GM23338 (cell line): ENCODE results near the gene FOXD2. TPM values are rescaled to one million over a fixed set of nuclear protein-coding genes. Genes with fewer than 3 reads are reported as not detected.

Experiments used
- ATAC-seq: fragments of 200-7000 bp; cut with Tn5 transposase; 3 replicates; pipeline ENCODE4 v1.9.1; 2020
- DNase-seq: peaks from one replicate; pipeline ENCODE4 v3.0.0-alpha.2; 2015; ENCODE audit warnings: low spot score
- H2AFZ ChIP-seq: fragments of 200-600 bp; sonication (generic); 2 replicates; pipeline ENCODE4 v1.8.0; 2016; ENCODE audit warnings: antibody characterized with exemption, mild to moderate bottlenecking, moderate library complexity
- H3F3A ChIP-seq: fragments of 200-600 bp; sonication (generic); replicated peaks from 2 replicates; pipeline ENCODE4 v1.8.0; 2017; ENCODE audit warnings: antibody characterized with exemption, mixed run types, low read depth
- H3K27ac ChIP-seq: fragments of 200-600 bp; sonication (generic); 2 replicates; pipeline ENCODE4 v1.6.1; 2016; ENCODE audit warnings: low read depth
- H3K27me3 ChIP-seq: fragments of 200-600 bp; sonication (generic); 2 replicates; pipeline ENCODE4 v1.8.0; 2016; ENCODE audit warnings: mild to moderate bottlenecking, mixed run types, moderate library complexity; ENCODE audit not compliant: insufficient read depth
- H3K36me3 ChIP-seq: fragments of 200-600 bp; sonication (generic); 2 replicates; pipeline ENCODE4 v1.8.0; 2016; ENCODE audit warnings: mild to moderate bottlenecking; ENCODE audit not compliant: insufficient read depth
- H3K4me1 ChIP-seq: fragments of 200-600 bp; sonication (generic); 2 replicates; pipeline ENCODE4 v1.8.0; 2016; ENCODE audit warnings: mild to moderate bottlenecking, moderate library complexity; ENCODE audit not compliant: insufficient read depth
- H3K4me2 ChIP-seq: fragments of 200-600 bp; sonication (generic); 2 replicates; pipeline ENCODE4 v1.7.1; 2017; ENCODE audit warnings: mixed run types
- H3K4me3 ChIP-seq: fragments of 200-600 bp; sonication (generic); 2 replicates; pipeline ENCODE4 v1.6.1; 2016; ENCODE audit warnings: mixed run types
- H3K79me2 ChIP-seq: fragments of 200-600 bp; sonication (generic); replicated peaks from 2 replicates; pipeline ENCODE4 v1.8.0; 2017; ENCODE audit warnings: mild to moderate bottlenecking; ENCODE audit not compliant: insufficient read depth
- H3K9me2 ChIP-seq: fragments of 200-600 bp; sonication (generic); 2 replicates; pipeline ENCODE4 v1.8.0; 2017; ENCODE audit not compliant: insufficient read depth
- H4K20me1 ChIP-seq: fragments of 200-600 bp; sonication (generic); replicated peaks from 2 replicates; pipeline ENCODE4 v1.8.0; 2017; ENCODE audit warnings: mild to moderate bottlenecking; ENCODE audit not compliant: insufficient read depth
- H3K27ac Mint-ChIP-seq: 2 replicates; pipeline ENCODE4 v1.8.0; 2020; ENCODE audit warnings: inconsistent platforms, mild to moderate bottlenecking, moderate library complexity, mixed read lengths
- H3K27me3 Mint-ChIP-seq: 3 replicates; pipeline ENCODE4 v1.8.0; 2022; ENCODE audit warnings: low read depth, mild to moderate bottlenecking, moderate library complexity, mixed read lengths, inconsistent platforms; ENCODE audit not compliant: insufficient read depth, poor library complexity
- H3K36me3 Mint-ChIP-seq: 3 replicates; pipeline ENCODE4 v1.8.0; 2021; ENCODE audit warnings: low read depth, mild to moderate bottlenecking, inconsistent platforms, moderate library complexity, mixed read lengths
- H3K4me1 Mint-ChIP-seq: 3 replicates; pipeline ENCODE4 v1.8.0; 2020; ENCODE audit warnings: mild to moderate bottlenecking, inconsistent platforms, mixed read lengths
- H3K4me3 Mint-ChIP-seq: 3 replicates; pipeline ENCODE4 v1.8.0; 2021; ENCODE audit warnings: moderate library complexity, mild to moderate bottlenecking, inconsistent platforms, mixed read lengths
- H3K9me3 Mint-ChIP-seq: 3 replicates; pipeline ENCODE4 v1.8.0; 2020; ENCODE audit warnings: moderate library complexity, mild to moderate bottlenecking, inconsistent platforms, mixed read lengths
- CREB1 ChIP-seq: fragments of 250-450 bp; sonication (Bioruptor Pico); IDR thresholded peaks from 2 replicates; pipeline ENCODE4 v1.5.0; 2020; ENCODE audit warnings: low read depth, mild to moderate bottlenecking, moderate library complexity
- EZH2 ChIP-seq: fragments of 200-600 bp; sonication (generic); IDR thresholded peaks from one replicate; pipeline ENCODE4 v1.8.0; 2017; ENCODE audit warnings: antibody characterized with exemption, mild to moderate bottlenecking, low read depth; ENCODE audit not compliant: unreplicated experiment
- EZH2phosphoT487 ChIP-seq: fragments of 200-600 bp; sonication (generic); IDR thresholded peaks from one replicate; pipeline ENCODE4 v1.8.1; 2018; ENCODE audit warnings: antibody characterized with exemption; ENCODE audit not compliant: unreplicated experiment
- JUNB ChIP-seq: IDR thresholded peaks from one replicate; pipeline ENCODE4 v1.6.1; 2016; ENCODE audit warnings: antibody characterized with exemption; ENCODE audit not compliant: unreplicated experiment
- POLR2AphosphoS5 ChIP-seq: IDR thresholded peaks from 2 replicates; pipeline ENCODE4 v1.6.1; 2016; ENCODE audit warnings: antibody characterized with exemption, low read depth
- ZNF114 ChIP-seq: fragments of 250-450 bp; sonication (Bioruptor Pico); IDR thresholded peaks from 2 replicates; pipeline ENCODE4 v1.5.0; 2020; ENCODE audit warnings: mild to moderate bottlenecking, moderate library complexity
- ZNF462 ChIP-seq: fragments of 250-450 bp; sonication (Bioruptor Pico); IDR thresholded peaks from 2 replicates; pipeline ENCODE4 v1.5.0; 2020; ENCODE audit warnings: mild to moderate bottlenecking, moderate library complexity
- polyA plus RNA-seq: library from polyadenylated mRNA; unstranded; fragments of >200 nt; fragmentation: Nextera tagmentation; extraction: Ambion mirVana; gene quantifications from 2 replicates; pipeline ENCODE4 v1.2.1, GENCODE V29; 2016
- total RNA-seq: library from RNA; depleted of rRNA; stranded (reverse); fragments of >200 nt; shearing (Covaris generic); gene quantifications from 2 replicates; pipeline ENCODE4 v1.2.3, GENCODE V29; 2014

Gene FOXD2
- total and polyA plus RNA-seq, 2 experiments from 2014 or later, result 0.28 TPM; not detected in 1

- DNase-seq, result no peak
- H3K4me1 Mint-ChIP-seq, result peaks cover 39% of the 10 kb centered on the region
- H3K9me3 Mint-ChIP-seq, result no peaks in the 10 kb centered on the region; the same call in 2 of the 3 replicates
Observed at GRCh38 chr1:47442202-47442601, 4.4 kb downstream of the FOXD2 start.

More at GRCh38 chr1:47442202-47442601, 4.4 kb downstream of the FOXD2 start:
- Histone ChIP-seq H3K79me2 (no peaks in the 10 kb centered on the region), H2AFZ (no peak overlapping the region), H3K27me3 (peaks cover 98% of the 10 kb centered on the region), H3K4me1 (peaks cover 54% of the 10 kb centered on the region), H3K27ac (no peak overlapping the region), H3K36me3 (no peaks in the 10 kb centered on the region), H3K9me2 (no peaks in the 10 kb centered on the region), H3K4me3 (no peak overlapping the region), H3F3A (peaks cover 18% of the 10 kb centered on the region), H3K4me2 (no peak overlapping the region), H4K20me1 (peaks cover 26% of the 10 kb centered on the region; the same call in 1 of the 2 replicates)
- H3K4me3 Mint-ChIP-seq, result no peak overlapping the region
- no peak overlapping the region for H3K27ac Mint-ChIP-seq
- H3K27me3 Mint-ChIP-seq, result peaks cover 5% of the 10 kb centered on the region
- no peaks in the 10 kb centered on the region for H3K36me3 Mint-ChIP-seq
- ATAC-seq, result no peak
- TF ChIP-seq ZNF462 (CRISPR knock-in tag), result no peak
- TF ChIP-seq CREB1 (CRISPR knock-in tag), result no peak
- peak; percentile 7 for TF ChIP-seq EZH2
- no peak for TF ChIP-seq EZH2phosphoT487
- no peak for TF ChIP-seq POLR2AphosphoS5
- no peak for TF ChIP-seq ZNF114 (CRISPR knock-in tag)
- no peak for TF ChIP-seq JUNB
